ENCODE measurements around the gene CD84.

- no peak for TF ChIP-seq POLR2A (IDR thresholded peaks at IDR 0.05)
- TF ChIP-seq CTCF (IDR thresholded peaks at IDR 0.05) = no peak
Observed at GRCh38 chr1:160547422-160547821, 31.9 kb downstream of the CD84 start.
